Right lobe of liver (tissue), 4 donors: Measurements from ENCODE around the gene FAH.

Source experiments
- CTCF ChIP-seq, 4 donors: fragments of 200-600 bp in 3 of 4; fragments of 450-650 bp in 1 of 4; IDR thresholded peaks; one replicate each; pipeline versions ENCODE4 v1.5.1 to v1.8.0; 2016 to 2022; ENCODE audit warnings: antibody characterized with exemption in 4 of 4, mild to moderate bottlenecking in 2 of 4
- POLR2A ChIP-seq: fragments of 450-650 bp; IDR thresholded peaks from one replicate; pipeline ENCODE4 v1.6.1; 2017; ENCODE audit warnings: antibody characterized with exemption, mild to moderate bottlenecking
- donor health status: DM: no; HTN: no; CAD: no.
- donor health status: DM: no; HTN: no; CAD: no.
- donor health status: DM: no; HTN: yes; CAD: no.

- TF ChIP-seq CTCF (IDR thresholded peaks at IDR 0.05) (no peak), POLR2A (no peak)
Observed at GRCh38 chr15:80180986-80181385, 28.2 kb downstream of the FAH start.
